Nephron progenitor cell (in vitro differentiated cells): ENCODE data around the gene CREB1.

Source experiments
- DNase-seq: peaks from one replicate; pipeline ENCODE4 v3.0.0; 2021
- H3K27ac Mint-ChIP-seq: 2 replicates; pipeline ENCODE4 v1.8.0; 2021; ENCODE audit warnings: mild to moderate bottlenecking, moderate library complexity, mixed read lengths
- H3K27me3 Mint-ChIP-seq: 2 replicates; pipeline ENCODE4 v1.8.0; 2021; ENCODE audit warnings: mild to moderate bottlenecking, low read depth, mixed read lengths; ENCODE audit not compliant: poor library complexity
- H3K36me3 Mint-ChIP-seq: 2 replicates; pipeline ENCODE4 v1.8.0; 2021; ENCODE audit warnings: low read depth, mixed read lengths
- H3K4me1 Mint-ChIP-seq: 2 replicates; pipeline ENCODE4 v1.8.0; 2021; ENCODE audit warnings: mixed read lengths
- H3K4me3 Mint-ChIP-seq: 2 replicates; pipeline ENCODE4 v1.8.0; 2021; ENCODE audit warnings: mild to moderate bottlenecking, moderate library complexity, mixed read lengths
- H3K9me3 Mint-ChIP-seq: 2 replicates; pipeline ENCODE4 v1.8.0; 2021; ENCODE audit warnings: mild to moderate bottlenecking, moderate library complexity, mixed read lengths
- TF ChIP-seq, protein P1 (sequence below): fragments of 200-600 bp; sonication (generic); IDR thresholded peaks from 2 replicates; pipeline ENCODE4 v1.5.0; 2021; ENCODE audit warnings: antibody characterized with exemption

The CREB1 gene

DNA sequence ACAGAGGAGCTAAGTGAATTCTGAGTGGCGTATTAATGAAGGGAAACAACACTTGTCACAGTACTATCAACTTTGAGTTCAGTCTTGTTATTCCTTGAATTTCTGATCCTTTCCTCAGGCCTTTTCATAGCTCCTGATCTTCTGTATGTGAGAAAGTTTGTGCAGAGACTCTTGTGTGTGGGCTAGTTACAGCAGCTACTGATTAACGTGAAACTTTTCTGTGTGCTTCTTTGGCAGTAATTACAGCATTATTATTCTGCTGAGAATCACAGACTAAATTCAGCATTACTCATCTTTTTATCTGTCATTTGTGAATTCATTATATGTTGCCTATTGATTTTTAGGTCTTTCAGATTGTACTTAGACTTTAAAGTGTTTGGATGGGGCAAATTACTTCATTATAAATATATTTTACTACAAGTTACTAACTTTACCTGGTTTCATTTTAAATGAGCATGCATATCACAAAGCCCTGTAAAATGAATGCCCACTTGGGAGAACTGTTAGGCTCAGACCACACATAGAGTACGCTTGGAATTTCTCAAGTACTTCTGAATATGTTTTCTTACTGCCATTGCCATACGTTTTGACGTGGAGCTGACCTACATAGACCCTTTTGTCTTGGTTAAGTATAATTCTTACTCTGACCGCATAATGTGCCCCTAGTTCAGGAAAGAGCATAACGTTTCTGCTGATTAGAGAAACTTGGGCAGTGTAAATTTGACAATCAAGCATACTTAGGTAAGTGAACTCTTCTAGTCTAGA lies 36.2 kb downstream of the CREB1 start:
- H3K4me1 Mint-ChIP-seq, result no peaks in the 10 kb centered on the region
- TF ChIP-seq, protein P1, sequence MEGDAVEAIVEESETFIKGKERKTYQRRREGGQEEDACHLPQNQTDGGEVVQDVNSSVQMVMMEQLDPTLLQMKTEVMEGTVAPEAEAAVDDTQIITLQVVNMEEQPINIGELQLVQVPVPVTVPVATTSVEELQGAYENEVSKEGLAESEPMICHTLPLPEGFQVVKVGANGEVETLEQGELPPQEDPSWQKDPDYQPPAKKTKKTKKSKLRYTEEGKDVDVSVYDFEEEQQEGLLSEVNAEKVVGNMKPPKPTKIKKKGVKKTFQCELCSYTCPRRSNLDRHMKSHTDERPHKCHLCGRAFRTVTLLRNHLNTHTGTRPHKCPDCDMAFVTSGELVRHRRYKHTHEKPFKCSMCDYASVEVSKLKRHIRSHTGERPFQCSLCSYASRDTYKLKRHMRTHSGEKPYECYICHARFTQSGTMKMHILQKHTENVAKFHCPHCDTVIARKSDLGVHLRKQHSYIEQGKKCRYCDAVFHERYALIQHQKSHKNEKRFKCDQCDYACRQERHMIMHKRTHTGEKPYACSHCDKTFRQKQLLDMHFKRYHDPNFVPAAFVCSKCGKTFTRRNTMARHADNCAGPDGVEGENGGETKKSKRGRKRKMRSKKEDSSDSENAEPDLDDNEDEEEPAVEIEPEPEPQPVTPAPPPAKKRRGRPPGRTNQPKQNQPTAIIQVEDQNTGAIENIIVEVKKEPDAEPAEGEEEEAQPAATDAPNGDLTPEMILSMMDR, result no peak
- no peak for DNase-seq
- peaks cover 60% of the 10 kb centered on the region for H3K36me3 Mint-ChIP-seq
- H3K4me3 Mint-ChIP-seq, result no peak overlapping the region
- H3K27ac Mint-ChIP-seq, result no peak overlapping the region
- H3K9me3 Mint-ChIP-seq, result no peaks in the 10 kb centered on the region
- H3K27me3 Mint-ChIP-seq, result no peaks in the 10 kb centered on the region

DNA sequence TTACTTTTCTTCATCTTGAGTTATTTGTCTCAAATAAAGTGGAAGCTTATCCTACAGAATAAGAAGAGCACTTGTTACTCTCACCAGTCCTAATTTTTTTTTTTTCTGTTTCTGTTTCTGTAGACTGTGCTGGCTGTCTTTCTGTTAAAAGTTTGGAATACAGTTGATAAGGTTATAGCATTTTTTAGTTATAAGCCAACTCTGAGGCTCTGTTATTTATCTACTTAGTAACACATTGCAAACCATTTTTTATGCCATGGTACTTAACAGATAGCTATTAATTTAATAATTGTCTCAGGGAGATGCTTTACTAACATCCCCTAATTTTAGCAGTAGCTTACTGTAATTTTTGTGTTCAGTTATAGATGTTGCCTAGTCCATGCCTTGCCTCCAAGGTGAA lies 37.9 kb downstream of the CREB1 start:
- DNase-seq, result no peak
- Mint-ChIP-seq H3K27ac (no peak overlapping the region), H3K9me3 (no peaks in the 10 kb centered on the region), H3K4me3 (no peak overlapping the region), H3K4me1 (no peaks in the 10 kb centered on the region), H3K27me3 (no peaks in the 10 kb centered on the region), H3K36me3 (peaks cover 67% of the 10 kb centered on the region)
- TF ChIP-seq, protein P1, result no peak

- Mint-ChIP-seq H3K27me3 (no peaks in the 10 kb centered on the region), H3K36me3 (peaks cover 80% of the 10 kb centered on the region), H3K9me3 (no peaks in the 10 kb centered on the region), H3K27ac (no peak overlapping the region), H3K4me3 (no peak overlapping the region), H3K4me1 (no peaks in the 10 kb centered on the region)
- TF ChIP-seq, protein P1, result no peak
- DNase-seq, result no peak
Measured at GRCh38 chr2:207571370-207571769, 41.6 kb downstream of the CREB1 start.

- Mint-ChIP-seq H3K4me1 (no peaks in the 10 kb centered on the region), H3K27ac (no peak overlapping the region), H3K36me3 (peaks cover 89% of the 10 kb centered on the region), H3K4me3 (no peak overlapping the region), H3K27me3 (no peaks in the 10 kb centered on the region), H3K9me3 (peaks cover 18% of the 10 kb centered on the region)
- TF ChIP-seq, protein P1, result no peak
- no peak for DNase-seq
Measured at GRCh38 chr2:207584952-207585351, 55.2 kb downstream of the CREB1 start.

GRCh38 chr2:207587305-207587704 lies 57.5 kb downstream of the CREB1 start:
- H3K4me1 Mint-ChIP-seq, result no peaks in the 10 kb centered on the region
- peaks cover 97% of the 10 kb centered on the region for H3K36me3 Mint-ChIP-seq
- TF ChIP-seq, protein P1, result no peak
- H3K27me3 Mint-ChIP-seq, result no peaks in the 10 kb centered on the region
- DNase-seq, result no peak
- peaks cover 41% of the 10 kb centered on the region for H3K9me3 Mint-ChIP-seq
- H3K4me3 Mint-ChIP-seq, result no peak overlapping the region
- H3K27ac Mint-ChIP-seq, result no peak overlapping the region

GRCh38 chr2:207589143-207589542 lies 59.4 kb downstream of the CREB1 start:
- DNase-seq, result no peak
- Mint-ChIP-seq H3K36me3 (peaks cover 100% of the 10 kb centered on the region), H3K27ac (no peak overlapping the region), H3K9me3 (peaks cover 52% of the 10 kb centered on the region), H3K27me3 (no peaks in the 10 kb centered on the region), H3K4me3 (no peak overlapping the region), H3K4me1 (no peaks in the 10 kb centered on the region)
- TF ChIP-seq, protein P1, result no peak
